T-helper 9 cell (primary cell): ENCODE data around the gene MZT2A.
"Not testable (repeated sequence)": the region's sequence is repeated elsewhere in the genome, so short reads cannot be mapped to it uniquely, and the experiment has no call there.

Experiments used
- DNase-seq: peaks from one replicate; pipeline ENCODE4 v3.0.0-alpha.2; 2020

The MZT2A gene

GRCh38 chr2:131519871-131520470, 27.8 kb upstream of the MZT2A start:
- not testable (repeated sequence) for DNase-seq

- DNase-seq = no peak
These were observed 27.3 kb upstream of the MZT2A start for GRCh38 chr2:131519466-131519865.

GRCh38 chr2:131518531-131518930, 26.3 kb upstream of the MZT2A start:
- not testable (repeated sequence) for DNase-seq

- DNase-seq = not testable (repeated sequence)
These were observed 25.7 kb upstream of the MZT2A start for GRCh38 chr2:131517856-131518255.

GRCh38 chr2:131517106-131517831, 25.1 kb upstream of the MZT2A start:
- no peak for DNase-seq

- DNase-seq = not testable (repeated sequence)
These were observed 24.4 kb upstream of the MZT2A start for GRCh38 chr2:131516621-131517020.

- DNase-seq = no peak
These were observed 23.8 kb upstream of the MZT2A start for GRCh38 chr2:131516011-131516410.

- DNase-seq = not testable (repeated sequence)
These were observed 23.0 kb upstream of the MZT2A start for GRCh38 chr2:131515235-131515634.

GRCh38 chr2:131514408-131515166, 22.4 kb upstream of the MZT2A start:
- not testable (repeated sequence) for DNase-seq

- not testable (repeated sequence) for DNase-seq
These were observed 20.0 kb upstream of the MZT2A start for GRCh38 chr2:131511969-131512870.

GRCh38 chr2:131511291-131511968, 19.2 kb upstream of the MZT2A start:
- DNase-seq = not testable (repeated sequence)

- DNase-seq = no peak
These were observed 17.4 kb upstream of the MZT2A start for GRCh38 chr2:131509615-131510014.

GRCh38 chr2:131504082-131504750, 12.0 kb upstream of the MZT2A start:
- not testable (repeated sequence) for DNase-seq

- not testable (repeated sequence) for DNase-seq
These were observed 11.4 kb upstream of the MZT2A start for GRCh38 chr2:131503587-131503986.

- not testable (repeated sequence) for DNase-seq
These were observed 6.2 kb upstream of the MZT2A start for GRCh38 chr2:131498321-131498973.

GRCh38 chr2:131495506-131495905, 3.3 kb upstream of the MZT2A start:
- DNase-seq = not testable (repeated sequence)

- DNase-seq = no peak
These were observed 1.2 kb upstream of the MZT2A start for GRCh38 chr2:131493199-131493968.

GRCh38 chr2:131492418-131493198, 411 bp upstream of the MZT2A start:
- peak; percentile 89 for DNase-seq

- not testable (repeated sequence) for DNase-seq
These were observed 744 bp downstream of the MZT2A start for GRCh38 chr2:131491469-131491836.
